A549 (cell line): ENCODE measurements around the gene MAFG.

Experiments
- CTCF ChIP-seq: fragments of >200 bp; sonication (Bioruptor Twin); formaldehyde crosslinking; IDR thresholded peaks from 3 replicates; pipeline ENCODE4 v1.5.1; 2016
- HEYL ChIP-seq: fragments of 250-450 bp; sonication (Bioruptor Pico); IDR thresholded peaks from 2 replicates; pipeline ENCODE4 v1.8.0; 2021; ENCODE audit warnings: mild to moderate bottlenecking, moderate library complexity
- NPAS2 ChIP-seq: fragments of 250-450 bp; sonication (Bioruptor Pico); IDR thresholded peaks from 2 replicates; pipeline ENCODE4 v1.8.0; 2022; ENCODE audit warnings: mild to moderate bottlenecking, moderate library complexity, borderline replicate concordance
- REST ChIP-seq: fragments of 200-600 bp; sonication (generic); IDR thresholded peaks from 2 replicates; pipeline ENCODE4 v1.6.1; 2016; ENCODE audit warnings: antibody characterized with exemption, mild to moderate bottlenecking, moderate library complexity
- RFX5 ChIP-seq: fragments of 450-650 bp; IDR thresholded peaks from 2 replicates; pipeline ENCODE4 v1.7.1; 2014; ENCODE audit warnings: antibody characterized with exemption, mild to moderate bottlenecking, moderate library complexity
- SMC3 ChIP-seq: fragments of >200 bp; sonication (Bioruptor Twin); formaldehyde crosslinking; IDR thresholded peaks from 3 replicates; pipeline ENCODE4 v1.6.1; 2018; ENCODE audit warnings: inconsistent platforms

- peak; percentile 70 for TF ChIP-seq RFX5
- TF ChIP-seq NPAS2: peak; percentile 90; the same call in 1 of the 2 replicates
- TF ChIP-seq REST: no peak
- TF ChIP-seq HEYL (CRISPR knock-in tag): peak; percentile 98
- no peak; the same call in 2 of the 3 replicates for TF ChIP-seq CTCF
- no peak for TF ChIP-seq SMC3
Measured at GRCh38 chr17:81871387-81872230, 55.9 kb downstream of the MAFG start.
